Esophagus squamous epithelium (tissue), 5 donors: ENCODE data around the gene OR5AN1. TPM values are rescaled to one million over a fixed set of nuclear protein-coding genes. Genes with fewer than 3 reads are reported as not detected.

Experiments
- DNase-seq: peaks from one replicate; lab custom pipeline; 2025; lab: John Stamatoyannopoulos, UW
- H3K27ac ChIP-seq, 4 donors: fragments of 200-600 bp; sonication (generic); one replicate each; pipeline ENCODE4 v1.5.1; 2016 to 2019; ENCODE audit warnings: mild to moderate bottlenecking in 1 of 4
- H3K27me3 ChIP-seq, 4 donors: fragments of 200-600 bp; sonication (generic); 1 replicate in 3 of 4; 2 replicates in 1 of 4; pipeline versions ENCODE4 v1.5.1 to v1.6.0; 2017 to 2021; ENCODE audit warnings: antibody characterized with exemption in 1 of 4
- H3K36me3 ChIP-seq, 3 donors: fragments of 200-600 bp; sonication (generic); one replicate each; pipeline ENCODE4 v1.5.1; 2016 to 2019
- H3K4me1 ChIP-seq, 3 donors: fragments of 200-600 bp; sonication (generic); one replicate each; pipeline ENCODE4 v1.5.1; 2017 to 2019
- H3K4me3 ChIP-seq, 4 donors: fragments of 200-600 bp; sonication (generic); 1 replicate in 3 of 4; 2 replicates in 1 of 4; pipeline ENCODE4 v1.5.1; 2016 to 2019; ENCODE audit warnings: mild to moderate bottlenecking in 2 of 4, moderate library complexity in 1 of 4
- H3K9me3 ChIP-seq, 3 donors: fragments of 200-600 bp; sonication (generic); one replicate each; pipeline ENCODE4 v1.5.1; 2016 to 2019
- CTCF ChIP-seq, 6 experiments: fragments of 450-650 bp in 4 of 6; fragments of 200-600 bp in 2 of 6; sonication (generic) in 2 of 6; IDR thresholded peaks; one replicate each; pipeline ENCODE4 v1.5.1; 2016 to 2019; ENCODE audit warnings: antibody characterized with exemption in 6 of 6, mild to moderate bottlenecking in 4 of 6, moderate library complexity in 4 of 6
- POLR2A ChIP-seq, 4 donors: fragments of 450-650 bp; IDR thresholded peaks; one replicate each; pipeline ENCODE4 v1.6.1; 2017; ENCODE audit warnings: antibody characterized with exemption in 4 of 4, mild to moderate bottlenecking in 4 of 4, moderate library complexity in 3 of 4
- WGBS, 2 donors: methylation state at CpG; one replicate each; pipeline ENCODE4 v1.1.5; 2018; 5-methylcytosine and 5-hydroxymethylcytosine counted together
- intact Hi-C: fragments of 100-400 bp; cut with DNase I; formaldehyde crosslinking; loops from one replicate; pipeline ENCODE4 v1.15.0; 2022
- total RNA-seq, 4 donors: library from RNA; depleted of rRNA; stranded (reverse); fragments of >200 nt; gene quantifications; one replicate each; pipeline ENCODE4 v1.1.0, GENCODE V29; 2016
- donor health status: DM: yes; HTN: yes; CAD: no.

Gene OR5AN1
- total RNA-seq, 4 donors from 2014 or later, result not detected

DNA sequence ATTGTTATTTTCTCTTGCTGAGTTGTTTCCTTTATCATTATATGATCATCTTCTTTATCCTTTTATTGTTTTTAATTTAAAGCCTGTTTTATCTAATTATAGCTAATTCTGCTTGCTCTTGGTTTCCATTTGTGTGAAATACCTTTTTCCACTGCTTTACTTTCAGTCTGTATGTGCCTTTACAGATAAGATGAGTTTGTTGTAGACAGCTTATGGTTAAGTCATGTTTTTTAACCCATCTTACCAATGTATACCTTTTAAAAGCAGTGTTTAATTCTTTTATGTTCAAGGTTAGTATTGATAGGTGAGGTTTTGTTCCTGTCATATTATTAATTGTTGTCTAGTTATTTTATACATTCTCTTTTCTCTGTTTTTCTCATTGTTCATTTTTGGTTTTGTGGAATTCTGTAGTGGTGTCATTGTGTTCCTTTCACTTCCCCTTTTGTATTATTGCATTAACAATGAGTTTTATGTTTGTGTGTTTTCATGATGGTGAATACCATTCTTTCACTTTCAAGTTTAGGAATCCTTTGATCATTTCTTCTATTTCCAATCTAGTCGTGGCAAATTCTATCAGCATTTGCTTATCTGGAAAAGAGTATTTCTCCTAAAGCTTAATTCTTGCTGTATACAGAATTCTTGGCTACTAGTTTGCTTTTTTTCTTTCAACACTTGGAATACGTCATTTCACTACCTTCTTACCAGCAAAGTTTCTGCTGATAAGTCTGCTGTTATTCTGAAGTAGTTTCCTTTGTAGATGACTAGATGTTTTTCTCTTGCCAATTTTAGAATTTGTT, 21.8 kb downstream of the OR5AN1 start:
- TF ChIP-seq CTCF (IDR thresholded peaks at IDR 0.05) (no peak), POLR2A (IDR thresholded peaks at IDR 0.05) (no peak)
- H3K9me3 ChIP-seq, result no peaks in the 10 kb centered on the region
- H3K27ac ChIP-seq, result no peak overlapping the region
- no peaks in the 10 kb centered on the region for H3K27me3 ChIP-seq
- WGBS, 2 donors, result 47 to 62% methylated on average over 2 of the region's 2 CpGs
- H3K4me1 ChIP-seq, result no peaks in the 10 kb centered on the region
- no peak overlapping the region for H3K4me3 ChIP-seq
- H3K36me3 ChIP-seq, result no peaks in the 10 kb centered on the region
- intact Hi-C loops, result no loop called here
- no peak for DNase-seq

DNA sequence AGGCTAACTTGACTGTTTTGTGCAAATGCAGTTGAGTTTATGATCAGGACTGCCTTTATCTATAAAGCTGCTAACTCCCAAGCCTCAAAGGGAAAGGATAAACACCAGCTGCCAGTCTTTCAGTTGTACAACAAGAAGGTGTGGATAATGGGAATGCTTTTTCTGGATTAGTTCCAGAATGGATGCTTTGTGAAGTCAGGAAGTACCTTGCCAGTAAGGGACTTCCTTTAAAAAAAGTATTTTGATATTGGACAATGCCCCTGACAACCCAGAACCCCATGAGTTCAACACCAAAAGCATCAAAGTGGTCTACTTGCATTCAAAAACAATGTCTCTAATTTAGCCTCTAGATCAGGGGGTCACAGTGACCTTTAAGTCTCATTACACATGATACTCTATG, 35.5 kb downstream of the OR5AN1 start:
- no peak for DNase-seq
- no peaks in the 10 kb centered on the region for H3K9me3 ChIP-seq
- no peak overlapping the region for H3K4me3 ChIP-seq
- TF ChIP-seq POLR2A (IDR thresholded peaks at IDR 0.05) (no peak), CTCF (IDR thresholded peaks at IDR 0.05) (no peak)
- H3K27me3 ChIP-seq, result no peaks in the 10 kb centered on the region
- no peak overlapping the region for H3K27ac ChIP-seq
- H3K4me1 ChIP-seq, result no peaks in the 10 kb centered on the region
- intact Hi-C loops, result no loop called here
- H3K36me3 ChIP-seq, result no peaks in the 10 kb centered on the region

DNA sequence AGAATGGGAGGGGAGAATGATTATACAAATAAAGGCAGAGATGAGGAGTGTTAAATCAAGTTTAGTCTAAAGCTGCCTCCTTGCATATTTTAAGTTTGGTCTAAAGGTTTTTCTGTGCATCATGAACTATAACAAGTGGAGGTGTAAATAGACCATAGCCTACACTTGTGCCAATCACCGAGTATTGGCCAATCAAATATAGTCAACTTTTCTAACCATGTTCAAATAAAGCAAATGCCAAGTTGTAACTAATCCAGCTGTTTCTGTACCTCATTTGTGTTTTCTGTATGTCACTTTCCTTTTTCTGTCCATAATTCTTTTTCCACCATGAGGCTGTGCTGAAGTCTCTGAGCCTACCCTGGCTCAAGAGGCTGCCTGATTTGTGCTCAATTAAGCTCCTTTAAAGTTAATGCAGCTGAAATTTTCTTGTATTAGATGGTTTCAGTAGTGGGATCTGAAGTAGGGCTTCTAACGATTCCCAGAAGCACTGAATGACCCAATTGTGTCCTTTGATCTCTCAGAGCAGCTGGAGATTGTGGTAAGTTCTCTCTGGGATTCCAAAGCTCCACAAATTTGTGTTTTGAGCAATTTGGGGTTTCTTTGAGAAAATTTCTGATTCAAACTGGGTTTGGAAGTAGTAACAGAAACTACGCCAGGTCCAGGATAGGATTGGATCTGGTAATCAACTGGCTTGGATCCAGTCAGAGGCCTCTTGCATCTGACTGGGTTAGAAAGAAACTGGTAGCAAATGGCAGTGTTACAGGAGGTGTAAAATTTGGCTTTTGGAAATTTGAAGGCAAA, 42.0 kb downstream of the OR5AN1 start:
- 61 to 65% methylated on average over 3 of the region's 3 CpGs for WGBS, 2 donors
- no peaks in the 10 kb centered on the region for H3K27me3 ChIP-seq
- no peaks in the 10 kb centered on the region for H3K36me3 ChIP-seq
- TF ChIP-seq POLR2A (IDR thresholded peaks at IDR 0.05), result no peak
- no peak overlapping the region for H3K27ac ChIP-seq
- H3K4me3 ChIP-seq, result no peak overlapping the region
- peaks cover 0 to 13% (median 0%) of the 10 kb centered on the region in 3 donors for H3K9me3 ChIP-seq
- intact Hi-C loops, result no loop called here
- H3K4me1 ChIP-seq, result no peaks in the 10 kb centered on the region
- DNase-seq, result no peak

GRCh38 chr11:59401262-59401552, 42.5 kb downstream of the OR5AN1 start:
- Histone ChIP-seq H3K27ac (no peak overlapping the region), H3K36me3 (no peaks in the 10 kb centered on the region), H3K27me3 (no peaks in the 10 kb centered on the region), H3K4me1 (no peaks in the 10 kb centered on the region), H3K4me3 (no peak overlapping the region), H3K9me3 (peaks cover 0 to 13% (median 0%) of the 10 kb centered on the region in 3 donors)
- DNase-seq, result no peak
- intact Hi-C loops, result no loop called here
- no peak for TF ChIP-seq POLR2A (IDR thresholded peaks at IDR 0.05)
- no peak for TF ChIP-seq CTCF (IDR thresholded peaks at IDR 0.05)
- 41 to 46% methylated on average over 2 of the region's 2 CpGs for WGBS, 2 donors

DNA sequence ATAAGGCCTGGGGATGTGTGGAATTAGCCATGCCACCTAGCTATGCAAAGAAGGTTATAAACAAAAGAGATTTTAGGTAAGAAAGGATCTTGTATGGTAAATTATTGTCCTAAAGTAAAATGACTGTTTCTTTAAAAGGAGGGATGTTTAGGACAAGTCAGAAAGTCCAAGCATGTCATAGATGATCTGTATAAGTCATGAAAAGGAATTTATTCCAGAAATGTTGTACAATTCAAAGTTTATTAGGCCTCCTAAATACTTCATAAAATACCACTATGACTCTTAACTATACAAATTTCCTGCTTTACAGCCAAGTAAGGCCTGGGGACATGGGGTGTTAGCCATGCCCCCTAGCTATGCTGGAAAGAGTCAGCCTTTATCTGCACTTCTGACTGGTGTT, 44.9 kb downstream of the OR5AN1 start:
- Histone ChIP-seq H3K36me3 (no peaks in the 10 kb centered on the region), H3K27ac (no peak overlapping the region), H3K4me3 (no peak overlapping the region), H3K9me3 (peaks cover 0 to 13% (median 0%) of the 10 kb centered on the region in 3 donors), H3K4me1 (no peaks in the 10 kb centered on the region), H3K27me3 (no peaks in the 10 kb centered on the region)
- intact Hi-C loops, result no loop called here
- no peak for TF ChIP-seq CTCF (IDR thresholded peaks at IDR 0.05)
- no peak for TF ChIP-seq POLR2A (IDR thresholded peaks at IDR 0.05)
- DNase-seq, result no peak
